DOHH2 (cell line): ENCODE results near the gene HYAL2.

Experiments used
- H3F3A ChIP-seq: fragments of 200-600 bp; sonication (generic), shearing (Covaris generic); 2 replicates; pipeline ENCODE4 v1.6.0; 2016; ENCODE audit warnings: antibody characterized with exemption, mild to moderate bottlenecking; ENCODE audit not compliant: control insufficient read depth, insufficient read depth
- H3K27ac ChIP-seq: fragments of 200-600 bp; sonication (generic); 2 replicates; pipeline ENCODE4 v1.5.1; 2014; ENCODE audit warnings: low read depth, mild to moderate bottlenecking, low read length, moderate library complexity
- H3K27me3 ChIP-seq: fragments of 200-600 bp; sonication (generic); 2 replicates; pipeline ENCODE4 v1.6.1; 2014; ENCODE audit warnings: mild to moderate bottlenecking, low read length, mixed read lengths; ENCODE audit not compliant: control insufficient read depth
- H3K36me3 ChIP-seq: fragments of 200-600 bp; sonication (generic); 2 replicates; pipeline ENCODE4 v1.6.1; 2014; ENCODE audit warnings: mild to moderate bottlenecking, low read length, moderate library complexity, mixed read lengths; ENCODE audit not compliant: control insufficient read depth
- H3K4me1 ChIP-seq: fragments of 200-600 bp; sonication (generic); 2 replicates; pipeline ENCODE4 v1.6.1; 2014; ENCODE audit warnings: mild to moderate bottlenecking, low read length, mixed read lengths; ENCODE audit not compliant: control insufficient read depth
- H3K4me2 ChIP-seq: fragments of 200-600 bp; sonication (generic); 2 replicates; pipeline ENCODE4 v1.6.0; 2014; ENCODE audit warnings: mild to moderate bottlenecking, low read length, moderate library complexity
- H3K4me3 ChIP-seq: fragments of 200-600 bp; sonication (generic); 2 replicates; pipeline ENCODE4 v1.5.1; 2014; ENCODE audit warnings: mild to moderate bottlenecking, low read length, mixed read lengths
- H3K79me2 ChIP-seq: fragments of 200-600 bp; sonication (generic); 2 replicates; pipeline ENCODE4 v1.6.1; 2014; ENCODE audit warnings: mild to moderate bottlenecking, low read length, mixed read lengths; ENCODE audit not compliant: control insufficient read depth
- H3K9me2 ChIP-seq: fragments of 200-600 bp; sonication (generic); replicated peaks from 2 replicates; pipeline ENCODE4 v1.6.1; 2014; ENCODE audit warnings: mild to moderate bottlenecking, low read length, mixed read lengths; ENCODE audit not compliant: control insufficient read depth
- H3K9me3 ChIP-seq: fragments of 200-600 bp; sonication (generic); 2 replicates; pipeline ENCODE4 v1.6.1; 2014; ENCODE audit warnings: antibody characterized with exemption, low read length, mixed read lengths; ENCODE audit not compliant: control insufficient read depth, insufficient read depth
- H4K20me1 ChIP-seq: fragments of 200-600 bp; sonication (generic); 2 replicates; pipeline ENCODE4 v1.6.0; 2014; ENCODE audit warnings: low read depth, mild to moderate bottlenecking, antibody characterized with exemption, low read length, moderate library complexity; ENCODE audit not compliant: control insufficient read depth, insufficient read depth
- CTCF ChIP-seq: fragments of 200-600 bp; sonication (generic); IDR thresholded peaks from one replicate; pipeline ENCODE4 v1.5.1; 2014; ENCODE audit warnings: antibody characterized with exemption, mild to moderate bottlenecking, low read depth, low read length; ENCODE audit not compliant: poor library complexity, severe bottlenecking
- EZH2phosphoT487 ChIP-seq: fragments of 200-600 bp; sonication (generic); IDR thresholded peaks from 2 replicates; pipeline ENCODE4 v1.6.1; 2017; ENCODE audit warnings: borderline replicate concordance, mild to moderate bottlenecking, antibody characterized with exemption, low read length, moderate library complexity, mixed read lengths

Gene HYAL2, protein sequence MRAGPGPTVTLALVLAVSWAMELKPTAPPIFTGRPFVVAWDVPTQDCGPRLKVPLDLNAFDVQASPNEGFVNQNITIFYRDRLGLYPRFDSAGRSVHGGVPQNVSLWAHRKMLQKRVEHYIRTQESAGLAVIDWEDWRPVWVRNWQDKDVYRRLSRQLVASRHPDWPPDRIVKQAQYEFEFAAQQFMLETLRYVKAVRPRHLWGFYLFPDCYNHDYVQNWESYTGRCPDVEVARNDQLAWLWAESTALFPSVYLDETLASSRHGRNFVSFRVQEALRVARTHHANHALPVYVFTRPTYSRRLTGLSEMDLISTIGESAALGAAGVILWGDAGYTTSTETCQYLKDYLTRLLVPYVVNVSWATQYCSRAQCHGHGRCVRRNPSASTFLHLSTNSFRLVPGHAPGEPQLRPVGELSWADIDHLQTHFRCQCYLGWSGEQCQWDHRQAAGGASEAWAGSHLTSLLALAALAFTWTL

GRCh38 chr3:50322386-50323091, at the start of gene HYAL2:
HYAL2 (minus strand) TSS chr3:50322745; CDS start chr3:50320489, 2,256 bp downstream.
- TF ChIP-seq EZH2phosphoT487 = no peak
- TF ChIP-seq CTCF = no peak
- peaks cover 29% of the 10 kb centered on the region for H3K4me1 ChIP-seq
- H3K4me3 ChIP-seq = peak within 1 kb of the TSS; percentile 97
- peaks cover 38% of the 10 kb centered on the region for H3K36me3 ChIP-seq
- H3K79me2 ChIP-seq = peaks cover 19% of the 10 kb centered on the region
- no peaks in the 10 kb centered on the region for H3K9me3 ChIP-seq
- H3K27me3 ChIP-seq = no peaks in the 10 kb centered on the region
- H3K4me2 ChIP-seq = peak within 1 kb of the TSS; percentile 56
- H3F3A ChIP-seq = no peaks in the 10 kb centered on the region; the same call in 1 of the 2 replicates
- peak within 1 kb of the TSS; percentile 73 for H3K27ac ChIP-seq
- no peaks in the 10 kb centered on the region for H4K20me1 ChIP-seq
- no peaks in the 10 kb centered on the region for H3K9me2 ChIP-seq

- Histone ChIP-seq H3K36me3 (no peaks in the 10 kb centered on the region), H3K9me2 (no peaks in the 10 kb centered on the region), H3K27me3 (peaks cover 8% of the 10 kb centered on the region), H3K79me2 (no peaks in the 10 kb centered on the region), H3K27ac (no peak overlapping the region), H3K4me2 (no peak overlapping the region), H3K4me3 (no peak overlapping the region), H4K20me1 (no peaks in the 10 kb centered on the region), H3K4me1 (no peaks in the 10 kb centered on the region), H3K9me3 (no peaks in the 10 kb centered on the region), H3F3A (no peaks in the 10 kb centered on the region)
- no peak for TF ChIP-seq CTCF
- TF ChIP-seq EZH2phosphoT487 = no peak
Measured at GRCh38 chr3:50371133-50371685, 48.7 kb upstream of the HYAL2 start.

DNA sequence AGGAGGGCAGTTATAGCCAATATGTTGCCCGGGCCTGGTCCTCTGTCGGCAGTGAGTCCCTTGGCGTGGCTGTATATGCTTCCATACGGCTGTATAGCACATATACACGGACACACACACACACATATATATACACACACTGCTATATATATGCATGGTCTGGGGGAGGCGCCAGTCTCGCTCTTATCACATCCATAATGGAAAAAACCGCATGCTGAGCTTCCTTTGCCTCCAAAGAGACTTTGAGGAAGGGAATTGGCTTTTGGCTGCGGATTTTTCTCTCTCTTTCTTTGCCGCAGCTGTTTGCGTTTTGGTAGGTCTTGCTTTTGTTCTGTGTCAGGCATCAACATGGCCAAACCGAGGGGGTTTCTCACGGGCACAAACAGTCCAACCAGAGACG, 48.0 kb upstream of the HYAL2 start:
- no peaks in the 10 kb centered on the region for H3K79me2 ChIP-seq

More for the DNA sequence above, 48.0 kb upstream of the HYAL2 start:
- peak; percentile 40 for TF ChIP-seq CTCF
- no peak for TF ChIP-seq EZH2phosphoT487
- H4K20me1 ChIP-seq = no peaks in the 10 kb centered on the region
- H3K9me3 ChIP-seq = no peaks in the 10 kb centered on the region
- no peak overlapping the region for H3K4me2 ChIP-seq
- H3K36me3 ChIP-seq = no peaks in the 10 kb centered on the region
- H3K4me3 ChIP-seq = no peak overlapping the region
- peaks cover 3% of the 10 kb centered on the region for H3K4me1 ChIP-seq
- H3K9me2 ChIP-seq = no peaks in the 10 kb centered on the region
- H3F3A ChIP-seq = no peaks in the 10 kb centered on the region
- peaks cover 14% of the 10 kb centered on the region for H3K27me3 ChIP-seq
- no peak overlapping the region for H3K27ac ChIP-seq
